ENCODE data around the gene C2orf92.

The C2orf92 gene

GRCh38 chr2:97719362-97720155, 50.0 kb downstream of the C2orf92 start:
- ATAC-seq (no peak), DNase-seq (no peak)
- Mint-ChIP-seq H3K4me3 (peak overlapping the region; percentile 97), H3K27me3 (no peaks in the 10 kb centered on the region), H3K36me3 (ENCODE audit: low read depth) (peaks cover 70% of the 10 kb centered on the region), H3K4me1 (peaks cover 87% of the 10 kb centered on the region), H3K9me3 (no peaks in the 10 kb centered on the region), H3K27ac (peak overlapping the region; percentile 100)

GRCh38 chr2:97720746-97721145, 51.2 kb downstream of the C2orf92 start:
- H3K4me1 Mint-ChIP-seq, result peaks cover 86% of the 10 kb centered on the region
- H3K4me3 Mint-ChIP-seq, result peak overlapping the region; percentile 27
- no peaks in the 10 kb centered on the region for H3K9me3 Mint-ChIP-seq
- ATAC-seq (no peak), DNase-seq (no peak)
- H3K27ac Mint-ChIP-seq, result peak overlapping the region; percentile 89
- H3K36me3 Mint-ChIP-seq (ENCODE audit: low read depth), result peaks cover 68% of the 10 kb centered on the region
- H3K27me3 Mint-ChIP-seq, result no peaks in the 10 kb centered on the region

GRCh38 chr2:97722227-97722626, 52.7 kb downstream of the C2orf92 start:
- Mint-ChIP-seq H3K27ac (no peak overlapping the region), H3K4me3 (no peak overlapping the region), H3K36me3 (ENCODE audit: low read depth) (peaks cover 72% of the 10 kb centered on the region), H3K4me1 (peaks cover 88% of the 10 kb centered on the region), H3K9me3 (no peaks in the 10 kb centered on the region), H3K27me3 (no peaks in the 10 kb centered on the region)
- DNase-seq, result no peak
- ATAC-seq, result no peak

- ATAC-seq (no peak), DNase-seq (no peak)
- H3K27ac Mint-ChIP-seq, result no peak overlapping the region
- H3K4me3 Mint-ChIP-seq, result no peak overlapping the region
- H3K9me3 Mint-ChIP-seq, result no peaks in the 10 kb centered on the region
- peaks cover 76% of the 10 kb centered on the region for H3K36me3 Mint-ChIP-seq (ENCODE audit: low read depth)
- H3K27me3 Mint-ChIP-seq, result no peaks in the 10 kb centered on the region
- peaks cover 89% of the 10 kb centered on the region for H3K4me1 Mint-ChIP-seq
Observed at GRCh38 chr2:97723156-97724072, 53.9 kb downstream of the C2orf92 start.

- no peak overlapping the region for H3K27ac Mint-ChIP-seq
- no peak for ATAC-seq
Observed at GRCh38 chr2:97724073-97724410, 54.5 kb downstream of the C2orf92 start.

GRCh38 chr2:97724501-97724900, 55.0 kb downstream of the C2orf92 start:
- no peaks in the 10 kb centered on the region for H3K9me3 Mint-ChIP-seq
- peaks cover 77% of the 10 kb centered on the region for H3K36me3 Mint-ChIP-seq (ENCODE audit: low read depth)
- DNase-seq (no peak), ATAC-seq (no peak)
- no peaks in the 10 kb centered on the region for H3K27me3 Mint-ChIP-seq
- no peak overlapping the region for H3K4me3 Mint-ChIP-seq
- no peak overlapping the region for H3K27ac Mint-ChIP-seq
- H3K4me1 Mint-ChIP-seq, result peaks cover 89% of the 10 kb centered on the region

More at GRCh38 chr2:97724073-97724410, 54.5 kb downstream of the C2orf92 start:
- H3K27me3 Mint-ChIP-seq, result no peaks in the 10 kb centered on the region
- no peaks in the 10 kb centered on the region for H3K9me3 Mint-ChIP-seq
- H3K36me3 Mint-ChIP-seq (ENCODE audit: low read depth), result peaks cover 76% of the 10 kb centered on the region
- no peak for DNase-seq
- no peak overlapping the region for H3K4me3 Mint-ChIP-seq
- H3K4me1 Mint-ChIP-seq, result peaks cover 89% of the 10 kb centered on the region

GRCh38 chr2:97724946-97725688, 55.6 kb downstream of the C2orf92 start:
- H3K9me3 Mint-ChIP-seq, result no peaks in the 10 kb centered on the region
- no peak overlapping the region for H3K4me3 Mint-ChIP-seq
- H3K27ac Mint-ChIP-seq, result peak overlapping the region; percentile 30
- peaks cover 78% of the 10 kb centered on the region for H3K36me3 Mint-ChIP-seq (ENCODE audit: low read depth)
- no peaks in the 10 kb centered on the region for H3K27me3 Mint-ChIP-seq
- DNase-seq (no peak), ATAC-seq (no peak)
- H3K4me1 Mint-ChIP-seq, result peaks cover 86% of the 10 kb centered on the region

- no peak for DNase-seq
- no peak for ATAC-seq
- no peaks in the 10 kb centered on the region for H3K9me3 Mint-ChIP-seq
- no peak overlapping the region for H3K4me3 Mint-ChIP-seq
- peak overlapping the region; percentile 30 for H3K27ac Mint-ChIP-seq
- H3K27me3 Mint-ChIP-seq, result no peaks in the 10 kb centered on the region
- H3K4me1 Mint-ChIP-seq, result peaks cover 79% of the 10 kb centered on the region
- peaks cover 79% of the 10 kb centered on the region for H3K36me3 Mint-ChIP-seq (ENCODE audit: low read depth)
Observed at GRCh38 chr2:97726261-97727064, 57.0 kb downstream of the C2orf92 start.

- Mint-ChIP-seq H3K4me1 (peaks cover 77% of the 10 kb centered on the region), H3K27ac (peak overlapping the region; percentile 64), H3K9me3 (no peaks in the 10 kb centered on the region), H3K4me3 (no peak overlapping the region), H3K36me3 (ENCODE audit: low read depth) (peaks cover 81% of the 10 kb centered on the region), H3K27me3 (no peaks in the 10 kb centered on the region)
- ATAC-seq, result no peak
- no peak for DNase-seq
Observed at GRCh38 chr2:97727296-97727695, 57.8 kb downstream of the C2orf92 start.

GRCh38 chr2:97728091-97728731, 58.7 kb downstream of the C2orf92 start:
- no peaks in the 10 kb centered on the region for H3K9me3 Mint-ChIP-seq
- H3K4me1 Mint-ChIP-seq, result peaks cover 70% of the 10 kb centered on the region
- H3K27me3 Mint-ChIP-seq, result no peaks in the 10 kb centered on the region
- peak overlapping the region; percentile 64 for H3K27ac Mint-ChIP-seq
- ATAC-seq, result peak; percentile 83
- H3K36me3 Mint-ChIP-seq (ENCODE audit: low read depth), result peaks cover 79% of the 10 kb centered on the region
- peak overlapping the region; percentile 2 for H3K4me3 Mint-ChIP-seq
- peak; percentile 42 for DNase-seq

GRCh38 chr2:97730245-97730644, 60.7 kb downstream of the C2orf92 start:
- H3K9me3 Mint-ChIP-seq, result no peaks in the 10 kb centered on the region
- H3K27ac Mint-ChIP-seq, result peak overlapping the region; percentile 67
- H3K27me3 Mint-ChIP-seq, result no peaks in the 10 kb centered on the region
- H3K4me1 Mint-ChIP-seq, result peaks cover 57% of the 10 kb centered on the region
- no peak for DNase-seq
- H3K36me3 Mint-ChIP-seq (ENCODE audit: low read depth), result peaks cover 74% of the 10 kb centered on the region
- ATAC-seq, result no peak
- H3K4me3 Mint-ChIP-seq, result no peak overlapping the region

GRCh38 chr2:97731274-97732020, 61.9 kb downstream of the C2orf92 start:
- Mint-ChIP-seq H3K9me3 (no peaks in the 10 kb centered on the region), H3K4me1 (peaks cover 45% of the 10 kb centered on the region), H3K27me3 (no peaks in the 10 kb centered on the region), H3K36me3 (ENCODE audit: low read depth) (peaks cover 66% of the 10 kb centered on the region), H3K27ac (peak overlapping the region; percentile 39), H3K4me3 (no peak overlapping the region)
- ATAC-seq (no peak), DNase-seq (no peak)
